Stimulated activated naive CD8-positive, alpha-beta T cell treated with anti-CD3 and anti-CD28 coated beads, Interleukin-15, amount 100 ng/mL, for 72 hours (primary cell): Measurements from ENCODE around the gene AIG1.
A peak's percentile ranks its signal among the peaks of the same experiment; 100 is the strongest.
"Not testable (repeated sequence)": the region's sequence is repeated elsewhere in the genome, so short reads cannot be mapped to it uniquely, and the experiment has no call there.

Source experiments
- ATAC-seq: fragments of 150-1000 bp; cut with Tn5 transposase; 2 replicates; pipeline ENCODE4 v1.10.0; 2021; ENCODE audit warnings: mild to moderate bottlenecking, moderate library complexity
- DNase-seq, 2 donors: peaks; one replicate each; pipeline ENCODE4 v3.0.0; 2021 to 2022
- H3K27ac Mint-ChIP-seq, 2 donors: one replicate each; pipeline ENCODE4 v1.8.0; 2022; ENCODE audit warnings: mild to moderate bottlenecking in 2 of 2, mixed read lengths in 2 of 2, moderate library complexity in 2 of 2
- H3K27me3 Mint-ChIP-seq: one replicate; pipeline ENCODE4 v1.8.0; 2022; ENCODE audit warnings: mixed read lengths
- H3K4me1 Mint-ChIP-seq: one replicate; pipeline ENCODE4 v1.8.0; 2022; ENCODE audit warnings: mild to moderate bottlenecking, mixed read lengths
- H3K4me3 Mint-ChIP-seq, 2 donors: one replicate each; pipeline ENCODE4 v1.8.0; 2022; ENCODE audit warnings: mild to moderate bottlenecking in 2 of 2, mixed read lengths in 2 of 2, moderate library complexity in 1 of 2
- H3K9me3 Mint-ChIP-seq, 2 donors: one replicate each; pipeline ENCODE4 v1.8.0; 2022; ENCODE audit warnings: mixed read lengths in 2 of 2

Gene AIG1

GRCh38 chr6:143345477-143345876 lies 284.8 kb downstream of the AIG1 start:
- not testable (repeated sequence) for H3K27ac Mint-ChIP-seq, H3K27me3 Mint-ChIP-seq, H3K4me1 Mint-ChIP-seq, H3K9me3 Mint-ChIP-seq, ATAC-seq, DNase-seq, H3K4me3 Mint-ChIP-seq

GRCh38 chr6:143346004-143346403 lies 285.3 kb downstream of the AIG1 start:
- Mint-ChIP-seq H3K4me3 (no peak overlapping the region), H3K27ac (no peak overlapping the region), H3K4me1 (no peaks in the 10 kb centered on the region), H3K27me3 (no peaks in the 10 kb centered on the region), H3K9me3 (no peaks in the 10 kb centered on the region)
- no peak for ATAC-seq
- DNase-seq: no peak

DNA sequence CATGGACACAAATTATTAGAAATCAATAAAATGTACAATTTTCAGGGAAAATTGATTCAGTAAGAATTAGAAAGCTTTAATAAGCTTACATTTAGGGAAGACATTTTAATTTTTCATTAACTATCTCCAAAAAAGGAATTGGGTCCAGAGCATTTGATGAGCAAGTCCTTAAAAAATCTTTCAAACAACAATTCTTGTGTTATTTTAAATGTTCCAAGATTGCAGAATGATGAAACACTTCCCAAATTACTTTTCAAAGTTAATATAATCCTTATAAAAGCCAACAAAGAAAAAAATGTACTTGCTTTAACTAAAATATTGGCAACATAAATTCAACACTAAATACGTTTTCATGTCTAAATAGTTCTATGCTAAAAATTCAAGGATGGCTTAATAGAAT lies 287.8 kb downstream of the AIG1 start:
- no peak overlapping the region for H3K4me3 Mint-ChIP-seq
- ATAC-seq: no peak

GRCh38 chr6:143349530-143349929 lies 288.8 kb downstream of the AIG1 start:
- H3K4me1 Mint-ChIP-seq: no peaks in the 10 kb centered on the region
- DNase-seq (no peak), ATAC-seq (no peak)
- H3K9me3 Mint-ChIP-seq: peaks cover 16 to 17% of the 10 kb centered on the region in 2 donors
- no peak overlapping the region for H3K27ac Mint-ChIP-seq
- H3K27me3 Mint-ChIP-seq: no peaks in the 10 kb centered on the region
- no peak overlapping the region for H3K4me3 Mint-ChIP-seq

More for the DNA sequence above, 287.8 kb downstream of the AIG1 start:
- Mint-ChIP-seq H3K27ac (no peak overlapping the region), H3K27me3 (no peaks in the 10 kb centered on the region), H3K9me3 (peaks cover 7 to 17% of the 10 kb centered on the region in 2 donors), H3K4me1 (no peaks in the 10 kb centered on the region)
- DNase-seq: no peak

DNA sequence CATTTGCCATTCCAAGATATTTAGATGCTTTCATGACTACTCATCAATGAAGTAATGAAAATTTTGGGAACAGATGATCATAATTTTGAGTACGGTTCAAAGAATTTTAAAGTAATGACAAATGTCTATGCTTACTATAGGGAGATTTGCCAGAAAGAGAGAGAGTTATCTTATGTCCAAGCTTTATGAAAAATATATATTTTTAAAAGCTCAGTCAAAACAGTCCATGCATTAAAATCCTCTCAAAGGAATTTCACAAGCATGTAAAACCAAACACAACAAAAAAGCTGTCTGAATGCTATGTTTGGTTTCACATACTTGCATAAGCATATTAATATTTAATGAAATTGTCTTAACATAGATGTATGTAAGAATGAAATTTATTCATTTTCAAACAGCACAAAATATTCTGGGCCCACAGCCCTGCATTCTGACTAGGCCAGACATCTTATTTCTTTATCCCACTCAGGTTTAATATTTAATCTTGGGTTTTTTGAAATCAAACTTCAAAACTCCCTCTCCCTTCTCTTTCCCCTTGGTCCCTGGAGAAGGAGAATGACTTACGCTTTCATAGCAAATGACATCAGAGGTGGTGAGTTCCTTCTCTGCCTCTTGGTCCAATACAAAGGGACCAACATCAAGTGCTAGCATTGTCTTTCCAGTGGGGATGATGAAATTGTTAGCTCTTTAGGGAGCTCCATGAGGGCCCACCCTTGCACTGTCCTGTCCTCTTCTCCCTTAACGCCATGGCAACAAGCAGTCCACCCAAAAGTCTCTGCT lies 295.6 kb downstream of the AIG1 start:
- Mint-ChIP-seq H3K27ac (no peak overlapping the region), H3K27me3 (peaks cover 15% of the 10 kb centered on the region), H3K9me3 (peaks cover 23 to 25% of the 10 kb centered on the region in 2 donors), H3K4me1 (no peaks in the 10 kb centered on the region), H3K4me3 (no peak overlapping the region)
- DNase-seq (no peak), ATAC-seq (no peak)

DNA sequence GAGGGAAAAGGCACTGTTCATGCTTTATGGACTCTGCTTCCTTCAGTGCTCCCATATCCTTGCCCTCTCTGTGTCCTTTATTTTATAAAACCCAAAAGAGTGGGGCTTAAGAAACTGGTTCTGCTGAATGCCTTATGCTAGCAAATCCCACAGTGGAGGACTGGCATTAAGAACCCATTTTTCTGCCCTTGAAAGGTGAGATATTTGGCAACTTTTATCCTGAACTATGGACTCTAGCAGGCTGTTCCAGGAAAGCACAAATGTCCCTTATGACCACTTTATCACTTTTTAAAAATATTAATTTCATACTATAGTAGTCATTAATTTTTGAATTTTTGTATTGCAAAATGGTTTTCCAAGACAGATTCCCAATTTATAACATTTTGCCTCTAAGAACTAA lies 296.5 kb downstream of the AIG1 start:
- Mint-ChIP-seq H3K27ac (no peak overlapping the region), H3K27me3 (peaks cover 15% of the 10 kb centered on the region), H3K9me3 (peaks cover 17 to 19% of the 10 kb centered on the region in 2 donors), H3K4me3 (no peak overlapping the region), H3K4me1 (no peaks in the 10 kb centered on the region)
- no peak for ATAC-seq
- DNase-seq: no peak

- Mint-ChIP-seq H3K4me3 (no peak overlapping the region), H3K9me3 (peaks cover 12 to 18% of the 10 kb centered on the region in 2 donors), H3K27ac (no peak overlapping the region), H3K27me3 (peaks cover 15% of the 10 kb centered on the region), H3K4me1 (no peaks in the 10 kb centered on the region)
- DNase-seq (no peak), ATAC-seq (no peak)
These were observed 297.0 kb downstream of the AIG1 start for GRCh38 chr6:143357561-143358255.

GRCh38 chr6:143361536-143362191 lies 301.0 kb downstream of the AIG1 start:
- no peak overlapping the region for H3K27ac Mint-ChIP-seq
- DNase-seq: no peak
- H3K4me1 Mint-ChIP-seq: no peaks in the 10 kb centered on the region
- no peak for ATAC-seq
- no peaks in the 10 kb centered on the region for H3K9me3 Mint-ChIP-seq
- H3K27me3 Mint-ChIP-seq: peaks cover 15% of the 10 kb centered on the region
- no peak overlapping the region for H3K4me3 Mint-ChIP-seq

DNA sequence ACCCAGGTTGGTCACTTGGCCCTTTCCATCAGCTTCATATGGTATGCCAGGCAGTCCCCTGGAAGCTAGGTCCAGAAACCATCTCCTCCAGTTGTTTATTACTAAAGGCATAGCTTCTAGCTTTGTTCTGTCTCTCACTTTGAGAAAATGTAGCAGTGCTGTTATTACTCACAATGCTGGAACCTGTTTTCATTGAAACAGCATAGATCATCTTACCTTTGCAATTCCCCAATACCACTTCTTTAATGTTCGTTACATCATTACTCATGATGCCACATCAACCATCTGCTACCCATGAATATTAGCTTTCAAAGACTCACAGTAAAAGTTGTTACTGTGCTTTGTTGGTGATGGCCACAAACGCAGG lies 301.5 kb downstream of the AIG1 start:
- no peaks in the 10 kb centered on the region for H3K9me3 Mint-ChIP-seq
- H3K4me3 Mint-ChIP-seq: no peak overlapping the region
- H3K27ac Mint-ChIP-seq: no peak overlapping the region
- no peak for DNase-seq
- no peak for ATAC-seq
- peaks cover 15% of the 10 kb centered on the region for H3K27me3 Mint-ChIP-seq
- no peaks in the 10 kb centered on the region for H3K4me1 Mint-ChIP-seq

GRCh38 chr6:143363299-143363698 lies 302.6 kb downstream of the AIG1 start:
- Mint-ChIP-seq H3K4me3 (no peak overlapping the region), H3K27me3 (peaks cover 9% of the 10 kb centered on the region), H3K27ac (no peak overlapping the region), H3K4me1 (peaks cover 4% of the 10 kb centered on the region), H3K9me3 (no peaks in the 10 kb centered on the region)
- ATAC-seq: no peak
- DNase-seq: no peak

GRCh38 chr6:143368426-143368825 lies 307.7 kb downstream of the AIG1 start:
- no peaks in the 10 kb centered on the region for H3K9me3 Mint-ChIP-seq
- ATAC-seq (peak; percentile 92), DNase-seq (peak in 1 of 2 donors; percentile 12)
- no peak overlapping the region for H3K4me3 Mint-ChIP-seq
- H3K4me1 Mint-ChIP-seq: peaks cover 8% of the 10 kb centered on the region
- no peaks in the 10 kb centered on the region for H3K27me3 Mint-ChIP-seq
- H3K27ac Mint-ChIP-seq: no peak overlapping the region

DNA sequence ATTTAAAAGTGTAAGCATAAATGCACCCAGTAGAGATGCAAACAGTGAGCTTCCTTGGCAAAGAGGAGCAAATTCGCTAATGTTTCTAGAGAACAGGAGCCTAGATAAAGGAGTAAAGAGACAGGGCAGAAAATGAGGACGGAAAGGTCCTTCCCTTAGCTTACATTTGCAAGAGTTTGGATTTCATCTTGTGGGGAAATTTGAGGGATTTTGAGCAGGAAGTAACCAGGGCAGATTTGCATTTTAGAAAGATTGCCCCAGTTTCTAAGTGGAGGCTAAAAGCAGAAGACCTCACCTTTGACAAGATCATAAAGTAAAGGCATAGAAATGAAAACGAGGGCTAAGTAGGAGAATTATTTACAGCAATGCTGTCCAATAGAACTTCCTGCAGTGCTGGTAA lies 309.3 kb downstream of the AIG1 start:
- no peak for ATAC-seq
- H3K4me3 Mint-ChIP-seq: no peak overlapping the region
- no peaks in the 10 kb centered on the region for H3K9me3 Mint-ChIP-seq
- H3K27me3 Mint-ChIP-seq: no peaks in the 10 kb centered on the region
- no peak overlapping the region for H3K27ac Mint-ChIP-seq
- DNase-seq: no peak
- peaks cover 8% of the 10 kb centered on the region for H3K4me1 Mint-ChIP-seq

DNA sequence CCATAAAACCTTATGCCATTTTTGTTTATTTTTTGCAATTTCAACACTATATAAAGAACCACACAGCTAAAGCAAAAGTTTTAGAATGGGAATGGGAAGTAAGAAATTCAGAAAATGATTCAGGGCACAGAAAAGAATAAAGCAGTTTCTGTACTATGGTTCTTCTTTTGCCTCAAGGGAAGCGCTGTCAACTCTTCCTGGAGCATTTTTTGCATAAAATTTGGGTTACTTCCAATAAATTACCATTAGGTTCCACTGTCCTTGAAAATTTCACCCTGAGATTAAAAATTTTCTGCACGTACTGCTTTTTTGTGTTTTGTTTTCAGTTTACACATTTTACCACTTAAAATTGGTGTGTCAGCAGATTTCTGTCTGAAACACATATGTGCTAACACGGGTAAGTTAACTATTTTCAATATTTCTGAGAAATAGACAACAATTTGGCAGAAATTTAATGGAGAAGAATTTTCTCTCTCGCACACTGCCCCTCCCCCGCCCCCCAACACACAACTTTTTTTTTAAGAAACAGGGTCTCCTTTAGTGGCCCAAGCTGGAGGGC lies 310.2 kb downstream of the AIG1 start:
- Mint-ChIP-seq H3K4me1 (peaks cover 8% of the 10 kb centered on the region), H3K27ac (no peak overlapping the region), H3K4me3 (no peak overlapping the region), H3K27me3 (no peaks in the 10 kb centered on the region), H3K9me3 (no peaks in the 10 kb centered on the region)
- no peak for ATAC-seq
- DNase-seq: no peak

DNA sequence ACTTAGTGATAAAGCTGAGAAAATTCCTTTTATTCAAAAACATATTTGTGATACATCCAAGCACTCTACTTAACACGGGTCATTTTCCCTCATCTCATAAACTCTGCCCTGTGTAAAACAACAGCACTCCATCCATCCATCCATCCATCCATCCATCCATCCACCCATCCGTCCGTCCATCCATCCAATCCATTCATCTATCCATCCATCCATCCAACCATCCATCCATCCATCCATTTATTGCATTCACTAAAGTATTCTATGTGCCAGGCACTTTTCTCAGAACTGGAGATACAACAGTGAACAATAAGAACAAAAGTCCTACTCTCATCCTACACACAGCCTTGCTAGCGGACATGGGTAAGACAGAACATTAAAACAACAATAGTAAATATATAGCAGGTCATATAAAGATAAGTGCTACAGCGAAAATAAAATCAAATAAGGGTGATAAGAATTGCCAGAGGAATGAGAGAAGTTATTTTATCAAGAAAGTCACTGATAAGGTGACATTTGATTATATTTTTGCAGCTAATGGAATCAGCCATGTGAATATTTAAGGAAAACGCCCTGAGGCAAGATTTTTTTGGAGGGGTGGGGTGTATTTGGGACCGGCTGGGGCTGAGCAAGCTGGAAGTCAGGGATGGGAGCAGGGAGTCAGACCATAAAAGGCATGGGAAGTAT lies 311.7 kb downstream of the AIG1 start:
- no peak for ATAC-seq
- H3K9me3 Mint-ChIP-seq: peaks cover 1 to 6% of the 10 kb centered on the region in 2 donors
- H3K4me3 Mint-ChIP-seq: no peak overlapping the region

DNA sequence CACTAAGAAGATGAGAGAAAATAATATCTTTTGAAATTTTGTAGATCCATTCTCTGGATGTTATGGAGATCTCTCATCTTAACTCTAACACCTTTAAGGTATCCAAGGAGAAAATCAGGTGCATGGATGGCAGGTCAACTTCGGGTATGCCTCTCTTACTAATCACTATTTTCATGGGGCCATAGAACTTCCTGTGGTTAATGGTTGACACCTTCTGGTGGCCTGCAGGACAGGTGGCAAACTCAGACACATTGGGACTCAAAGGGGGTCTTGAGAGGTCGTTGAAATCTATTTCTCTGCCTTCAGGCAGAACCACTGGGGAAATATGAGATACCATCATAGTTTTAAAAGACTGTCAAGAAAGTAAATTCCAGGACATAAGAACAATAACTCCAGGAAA lies 313.3 kb downstream of the AIG1 start:
- ATAC-seq (no peak), DNase-seq (no peak)
- H3K27me3 Mint-ChIP-seq: peaks cover 7% of the 10 kb centered on the region
- no peak overlapping the region for H3K27ac Mint-ChIP-seq
- no peaks in the 10 kb centered on the region for H3K4me1 Mint-ChIP-seq
- no peak overlapping the region for H3K4me3 Mint-ChIP-seq
- H3K9me3 Mint-ChIP-seq: peaks cover 10 to 13% of the 10 kb centered on the region in 2 donors

More for the DNA sequence above, 311.7 kb downstream of the AIG1 start:
- H3K27me3 Mint-ChIP-seq: peaks cover 7% of the 10 kb centered on the region
- DNase-seq: no peak
- H3K4me1 Mint-ChIP-seq: peaks cover 8% of the 10 kb centered on the region
- no peak overlapping the region for H3K27ac Mint-ChIP-seq
